ENCODE measurements around the gene NRROS.

DNA sequence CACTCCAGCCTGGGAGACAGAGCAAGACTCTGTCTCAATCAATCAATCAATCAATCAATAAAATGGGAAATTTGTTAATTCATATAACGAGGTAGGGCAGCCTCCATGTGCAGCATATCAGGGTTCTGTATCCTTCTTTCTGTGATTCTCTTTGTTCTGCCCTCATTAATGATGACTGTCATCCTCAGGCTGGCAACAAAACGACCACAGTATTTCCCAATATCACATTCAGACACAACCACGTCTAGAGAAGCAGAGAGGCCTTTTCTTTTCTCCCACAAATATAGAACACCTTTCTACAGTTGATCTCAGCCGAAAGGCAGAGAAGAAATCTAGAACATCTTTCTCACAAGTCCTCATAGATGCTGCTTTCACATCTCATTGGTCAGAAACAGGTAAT, 61.3 kb downstream of the NRROS start:
- TF ChIP-seq, protein P1, sequence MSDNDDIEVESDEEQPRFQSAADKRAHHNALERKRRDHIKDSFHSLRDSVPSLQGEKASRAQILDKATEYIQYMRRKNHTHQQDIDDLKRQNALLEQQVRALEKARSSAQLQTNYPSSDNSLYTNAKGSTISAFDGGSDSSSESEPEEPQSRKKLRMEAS (IDR thresholded peaks at IDR 0.05; ENCODE audit: low read depth, low read length): no peak
- TF ChIP-seq, protein P2, sequence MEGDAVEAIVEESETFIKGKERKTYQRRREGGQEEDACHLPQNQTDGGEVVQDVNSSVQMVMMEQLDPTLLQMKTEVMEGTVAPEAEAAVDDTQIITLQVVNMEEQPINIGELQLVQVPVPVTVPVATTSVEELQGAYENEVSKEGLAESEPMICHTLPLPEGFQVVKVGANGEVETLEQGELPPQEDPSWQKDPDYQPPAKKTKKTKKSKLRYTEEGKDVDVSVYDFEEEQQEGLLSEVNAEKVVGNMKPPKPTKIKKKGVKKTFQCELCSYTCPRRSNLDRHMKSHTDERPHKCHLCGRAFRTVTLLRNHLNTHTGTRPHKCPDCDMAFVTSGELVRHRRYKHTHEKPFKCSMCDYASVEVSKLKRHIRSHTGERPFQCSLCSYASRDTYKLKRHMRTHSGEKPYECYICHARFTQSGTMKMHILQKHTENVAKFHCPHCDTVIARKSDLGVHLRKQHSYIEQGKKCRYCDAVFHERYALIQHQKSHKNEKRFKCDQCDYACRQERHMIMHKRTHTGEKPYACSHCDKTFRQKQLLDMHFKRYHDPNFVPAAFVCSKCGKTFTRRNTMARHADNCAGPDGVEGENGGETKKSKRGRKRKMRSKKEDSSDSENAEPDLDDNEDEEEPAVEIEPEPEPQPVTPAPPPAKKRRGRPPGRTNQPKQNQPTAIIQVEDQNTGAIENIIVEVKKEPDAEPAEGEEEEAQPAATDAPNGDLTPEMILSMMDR (IDR thresholded peaks at IDR 0.05; ENCODE audit: low read depth, low read length): no peak
- no peak for TF ChIP-seq POLR2A (IDR thresholded peaks at IDR 0.05; ENCODE audit: extremely low read depth, insufficient read length)
- TF ChIP-seq MYC (IDR thresholded peaks at IDR 0.05; ENCODE audit: low read depth, low read length): no peak

Measured in NB4 (cell line).